Fibroblast of upper back skin (primary cell): ENCODE results near the gene ARMH4.

Source experiments
- DNase-seq: peaks from one replicate; pipeline ENCODE4 v3.0.0-alpha.2; 2013

Gene ARMH4, protein sequence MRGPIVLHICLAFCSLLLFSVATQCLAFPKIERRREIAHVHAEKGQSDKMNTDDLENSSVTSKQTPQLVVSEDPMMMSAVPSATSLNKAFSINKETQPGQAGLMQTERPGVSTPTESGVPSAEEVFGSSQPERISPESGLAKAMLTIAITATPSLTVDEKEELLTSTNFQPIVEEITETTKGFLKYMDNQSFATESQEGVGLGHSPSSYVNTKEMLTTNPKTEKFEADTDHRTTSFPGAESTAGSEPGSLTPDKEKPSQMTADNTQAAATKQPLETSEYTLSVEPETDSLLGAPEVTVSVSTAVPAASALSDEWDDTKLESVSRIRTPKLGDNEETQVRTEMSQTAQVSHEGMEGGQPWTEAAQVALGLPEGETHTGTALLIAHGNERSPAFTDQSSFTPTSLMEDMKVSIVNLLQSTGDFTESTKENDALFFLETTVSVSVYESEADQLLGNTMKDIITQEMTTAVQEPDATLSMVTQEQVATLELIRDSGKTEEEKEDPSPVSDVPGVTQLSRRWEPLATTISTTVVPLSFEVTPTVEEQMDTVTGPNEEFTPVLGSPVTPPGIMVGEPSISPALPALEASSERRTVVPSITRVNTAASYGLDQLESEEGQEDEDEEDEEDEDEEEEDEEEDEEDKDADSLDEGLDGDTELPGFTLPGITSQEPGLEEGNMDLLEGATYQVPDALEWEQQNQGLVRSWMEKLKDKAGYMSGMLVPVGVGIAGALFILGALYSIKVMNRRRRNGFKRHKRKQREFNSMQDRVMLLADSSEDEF

DNA sequence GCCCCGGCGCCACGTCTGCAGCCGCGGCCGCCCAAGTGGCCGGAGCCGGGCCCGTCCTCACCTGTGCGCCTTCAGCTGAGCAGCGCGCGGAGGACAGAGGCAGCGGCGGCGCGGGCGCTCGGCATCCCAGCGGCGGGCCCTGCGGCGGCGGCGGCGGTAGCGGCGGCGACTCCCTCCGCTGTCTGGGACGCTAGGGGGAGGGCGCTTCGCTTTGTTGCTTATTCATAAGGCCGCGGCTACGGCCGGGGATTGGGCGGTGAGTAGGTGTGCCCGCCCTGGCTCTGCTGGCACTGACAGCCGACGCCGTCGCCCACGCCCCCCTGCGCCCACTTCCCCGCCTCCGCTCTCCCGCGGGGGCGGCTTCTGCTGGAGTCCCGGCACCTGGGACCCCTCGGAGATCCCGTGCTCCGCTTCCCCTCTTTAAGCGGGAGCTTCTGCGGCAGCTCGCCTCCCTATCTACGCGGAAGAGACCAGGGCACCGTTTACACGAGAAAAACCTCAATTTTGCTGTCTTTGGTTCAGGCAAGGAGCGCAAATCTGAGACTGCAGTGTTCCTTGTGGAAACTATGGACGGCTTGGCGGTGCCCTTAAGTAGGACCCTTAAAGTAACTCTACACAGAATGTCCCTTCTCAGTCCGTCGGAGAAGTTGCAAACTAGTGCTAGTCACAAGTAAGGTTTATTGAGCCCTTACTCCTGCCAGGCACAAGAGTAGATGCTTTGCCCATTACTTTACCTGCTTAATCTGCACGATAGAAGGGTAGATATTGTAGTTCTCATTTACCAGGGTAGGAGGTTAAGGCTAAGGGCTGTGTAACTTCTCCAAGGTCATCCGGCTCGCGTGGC is at the start of gene ARMH4:
Gene ARMH4 (minus strand): TSS at position 200 of the 844 bp plus-strand sequence. CDS start 12,855 bp downstream, outside the sequence.
- peak; percentile 85 for DNase-seq

DNA sequence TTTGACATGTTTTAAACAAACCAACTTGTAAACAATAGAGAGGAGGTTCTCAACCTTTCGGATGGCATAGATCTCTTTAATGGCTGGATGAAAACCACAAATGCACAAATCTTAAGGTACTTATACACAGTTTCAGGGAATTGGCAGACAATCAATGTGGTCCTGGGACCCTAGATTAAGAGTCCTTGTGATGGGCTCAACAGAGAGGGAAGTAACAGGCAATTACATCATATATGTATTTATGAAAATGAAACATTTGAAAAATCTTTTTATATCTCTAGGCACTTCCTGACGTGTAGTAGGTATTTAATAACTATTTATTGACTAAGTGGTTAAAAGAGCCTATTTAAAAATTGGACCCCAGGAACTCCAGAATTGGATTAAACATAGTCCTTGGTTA is 48.8 kb upstream of the ARMH4 start:
- no peak for DNase-seq

DNA sequence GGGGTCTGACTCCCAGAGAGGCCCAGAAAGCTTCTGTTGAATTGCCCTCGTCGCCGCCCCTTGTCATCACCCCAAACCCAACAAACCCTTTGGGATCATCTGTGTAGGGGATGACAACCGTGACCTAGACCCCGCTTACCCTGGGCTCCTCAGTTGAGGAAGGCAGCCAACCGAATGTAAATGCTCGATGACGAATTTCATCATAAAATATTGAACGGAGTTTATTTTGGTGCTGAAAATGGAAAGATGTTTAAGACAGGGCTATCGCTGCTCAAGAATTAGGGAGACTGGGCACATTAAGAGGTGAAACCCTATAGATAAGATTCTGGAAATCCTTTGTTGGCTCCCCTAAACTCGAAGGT is 48.4 kb upstream of the ARMH4 start:
- DNase-seq, result no peak

DNA sequence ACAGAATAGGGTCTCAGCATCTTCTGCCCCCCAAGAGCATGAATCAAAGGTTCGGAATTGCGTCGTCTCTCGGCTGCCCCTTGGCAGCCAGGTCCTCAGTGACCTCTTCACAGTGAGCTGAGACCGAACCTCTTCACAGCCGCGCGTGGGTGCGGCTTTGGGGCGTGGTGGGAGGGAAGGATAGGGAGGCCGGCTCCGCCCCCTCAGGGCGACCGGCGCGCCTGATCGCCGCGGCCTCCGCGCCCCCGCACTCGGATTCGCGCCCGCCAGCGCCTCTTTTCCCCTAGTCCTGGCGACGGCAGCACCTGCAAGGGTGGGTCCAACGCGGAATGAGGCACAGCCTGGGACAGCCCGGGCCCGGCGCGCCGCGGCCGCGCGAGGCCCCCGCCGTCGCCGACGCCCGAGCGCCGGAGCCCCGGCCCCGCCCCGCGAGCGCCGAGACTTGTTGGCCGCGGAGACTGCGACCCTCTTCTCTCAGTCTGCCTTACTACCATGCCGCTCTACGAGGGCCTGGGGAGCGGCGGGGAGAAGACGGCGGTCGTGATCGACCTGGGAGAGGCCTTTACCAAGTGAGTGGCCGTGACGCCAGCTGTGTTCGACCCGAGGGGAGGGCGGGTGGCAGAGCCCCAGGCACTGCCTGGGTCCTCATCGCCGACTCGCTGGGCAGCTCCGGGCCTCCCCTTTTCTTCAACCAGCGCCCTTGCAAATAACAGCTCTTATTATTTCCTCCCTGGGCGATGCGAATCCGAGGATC is 47.9 kb upstream of the ARMH4 start, which contains the start of gene ACTR10:
Gene ACTR10 (plus strand): TSS at position 424 of the 754 bp plus-strand sequence. CDS start 69 bp downstream, at position 493.
- DNase-seq, result peak; percentile 73

DNA sequence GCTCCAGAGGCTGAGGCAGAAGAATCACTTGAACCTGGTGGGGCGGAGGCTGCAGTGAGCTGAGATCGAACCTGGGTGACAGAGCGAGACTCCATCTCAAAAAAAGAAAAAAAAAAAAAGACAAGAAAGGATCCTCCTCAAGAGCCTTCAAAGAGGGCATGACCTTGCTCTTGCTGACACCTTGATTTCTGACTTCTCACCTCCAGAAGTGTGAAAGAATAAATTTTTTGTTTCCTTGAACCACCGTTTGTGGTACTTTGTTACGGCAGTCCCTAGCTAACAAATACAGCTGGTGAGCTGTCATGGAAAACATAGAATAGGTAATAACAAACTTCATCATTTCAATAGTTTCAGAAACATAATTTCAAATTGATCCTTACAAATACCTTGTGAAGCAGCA is 46.1 kb upstream of the ARMH4 start:
- no peak for DNase-seq

DNA sequence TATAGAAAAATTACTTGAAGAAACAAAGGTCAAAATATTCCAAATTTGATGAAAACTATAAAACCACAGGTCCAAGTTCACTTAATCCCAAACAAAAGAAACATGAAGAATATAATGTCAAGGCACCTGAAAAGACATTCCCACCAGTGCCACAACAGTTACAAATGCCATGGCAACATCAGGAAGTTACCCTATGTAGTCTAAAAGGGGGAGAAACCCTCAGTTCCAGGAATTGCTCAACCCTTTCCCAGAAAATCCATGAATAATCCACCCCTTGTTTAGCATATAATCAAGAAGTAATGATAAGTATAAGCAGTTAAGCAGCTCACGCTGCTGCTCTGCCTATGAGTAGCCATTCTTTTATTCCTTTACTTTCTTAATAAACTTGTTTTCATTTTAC is 44.2 kb upstream of the ARMH4 start:
- no peak for DNase-seq

DNA sequence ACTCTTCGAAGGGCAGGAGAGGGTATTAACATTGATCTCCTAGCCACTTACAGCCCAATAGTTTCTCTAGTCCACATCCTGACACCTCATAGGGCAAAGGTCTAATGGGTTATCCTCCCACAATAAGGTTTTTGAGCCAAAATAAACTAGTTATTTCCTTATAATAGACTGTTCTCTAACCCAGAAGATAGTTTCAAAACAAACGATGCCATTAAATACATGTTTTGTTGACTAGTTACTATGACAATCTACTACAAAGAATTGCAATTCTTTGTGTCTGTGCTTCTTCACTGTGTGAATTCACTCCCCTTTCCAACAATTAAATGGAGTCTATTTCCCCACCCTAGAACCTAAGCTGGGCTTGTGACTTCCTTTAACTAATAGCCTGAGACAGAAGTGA is 41.5 kb upstream of the ARMH4 start:
- DNase-seq, result no peak

DNA sequence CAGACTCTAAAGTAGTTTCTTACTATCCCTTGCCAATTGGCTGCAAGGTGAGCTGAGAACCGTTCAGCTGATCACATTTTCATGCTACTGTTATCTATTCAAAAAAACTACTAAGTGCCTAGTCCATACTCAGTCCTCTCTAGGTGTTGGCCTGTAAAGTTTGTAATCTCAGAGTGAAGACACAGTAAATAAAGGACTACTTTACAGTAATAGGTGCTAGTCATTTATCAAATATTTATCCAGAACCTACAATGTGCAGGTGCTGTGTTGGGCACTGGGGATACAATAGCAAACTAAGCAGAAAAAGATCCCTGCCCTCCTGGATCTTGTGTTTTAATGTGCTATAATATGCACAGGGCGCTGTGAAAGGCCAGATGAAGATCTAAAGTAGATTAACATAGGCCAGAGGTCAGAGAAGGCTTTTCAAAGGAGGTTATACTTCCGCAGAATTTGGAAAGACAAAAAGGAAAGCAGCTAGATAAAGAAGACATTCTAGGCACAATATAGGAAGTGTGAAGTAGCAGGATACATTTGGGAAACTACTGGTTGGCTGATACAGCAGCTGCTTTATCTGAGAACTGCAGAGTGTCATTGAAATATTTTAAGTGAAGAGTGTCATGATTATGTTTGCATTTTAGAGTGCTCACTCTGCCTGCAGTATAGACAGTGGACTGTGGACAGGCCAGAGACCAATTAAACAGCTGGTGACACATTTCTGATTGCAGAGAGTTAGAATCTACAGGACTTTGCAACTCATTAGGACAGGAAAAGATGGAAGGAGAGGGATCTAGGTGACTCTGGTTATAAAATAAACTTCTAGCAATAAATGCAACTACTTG is 40.0 kb upstream of the ARMH4 start:
- no peak for DNase-seq

DNA sequence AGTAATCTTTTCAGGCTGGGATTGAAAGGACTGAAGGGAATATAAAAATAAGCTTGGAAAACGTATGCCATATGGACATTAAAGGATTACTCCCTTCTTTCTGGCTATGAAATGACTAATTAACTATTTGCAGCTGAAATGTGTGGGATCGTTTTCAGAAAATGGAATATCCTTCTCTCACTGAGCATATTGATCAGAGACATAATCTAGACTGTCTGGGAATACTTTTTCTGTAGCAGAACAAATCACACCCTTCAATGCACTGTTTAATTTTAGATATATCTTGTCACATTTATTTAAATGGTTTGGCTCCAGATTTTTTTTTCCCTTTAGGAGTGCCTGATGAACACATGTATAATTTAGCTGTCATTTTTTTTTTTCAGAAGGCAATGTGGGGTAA is 37.2 kb upstream of the ARMH4 start:
- no peak for DNase-seq

DNA sequence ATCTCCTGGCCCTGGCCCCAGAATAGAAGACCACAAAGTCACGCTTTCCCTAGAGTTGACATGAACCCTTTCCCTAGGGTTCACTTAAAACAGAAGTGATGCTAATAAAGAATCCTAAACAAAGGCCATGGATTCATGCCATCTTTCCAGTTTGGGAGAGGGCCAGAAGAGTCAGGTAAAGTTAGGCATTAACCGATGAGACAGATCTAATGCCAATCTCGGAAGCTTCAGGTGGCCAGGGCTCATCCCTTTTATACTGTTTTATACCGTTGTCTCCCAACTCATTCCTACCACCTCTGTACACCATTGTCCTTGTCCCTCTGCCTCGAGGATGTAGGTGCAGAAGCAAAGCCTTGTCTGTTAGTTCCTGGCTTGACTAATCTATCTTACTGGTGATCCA is 25.1 kb upstream of the ARMH4 start:
- no peak for DNase-seq

DNA sequence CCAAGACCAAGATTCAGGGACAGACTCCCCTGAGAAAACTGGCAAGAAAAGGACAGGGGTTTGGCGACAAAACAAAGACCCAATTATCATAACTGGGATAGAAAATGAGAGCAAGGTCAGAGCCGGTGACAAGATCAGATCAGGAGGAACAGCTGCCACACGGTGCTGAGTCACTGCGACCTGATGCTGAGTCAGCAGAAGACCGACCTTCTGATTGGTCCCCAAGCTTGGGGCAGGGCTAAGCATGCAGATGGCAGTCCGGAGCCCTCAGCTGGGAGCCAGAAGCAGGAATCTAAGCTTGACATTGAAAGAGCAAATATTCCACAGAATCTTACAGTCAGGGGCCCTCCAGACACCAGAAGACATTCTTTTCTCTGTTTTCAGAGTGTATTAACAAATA is 19.1 kb upstream of the ARMH4 start:
- peak; percentile 85 for DNase-seq

DNA sequence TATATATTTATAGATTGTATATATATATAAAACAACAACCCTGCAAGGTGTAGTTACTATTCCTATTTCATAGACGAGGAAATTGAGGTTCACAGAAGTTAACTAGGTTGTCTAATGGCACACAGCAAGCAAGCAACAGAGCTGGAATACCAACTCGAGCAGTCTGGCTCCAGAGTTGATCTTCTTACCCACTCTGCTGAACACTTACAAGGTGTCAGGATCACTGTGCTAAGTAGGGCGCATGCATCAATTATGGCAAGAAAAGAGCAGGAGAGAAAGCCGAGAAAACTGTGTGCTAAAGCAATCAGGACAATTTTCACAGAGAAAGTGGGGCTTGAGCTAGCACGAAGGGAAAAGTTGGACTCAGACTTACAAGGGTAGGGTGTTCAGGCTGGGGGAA is 15.9 kb upstream of the ARMH4 start:
- DNase-seq, result no peak

DNA sequence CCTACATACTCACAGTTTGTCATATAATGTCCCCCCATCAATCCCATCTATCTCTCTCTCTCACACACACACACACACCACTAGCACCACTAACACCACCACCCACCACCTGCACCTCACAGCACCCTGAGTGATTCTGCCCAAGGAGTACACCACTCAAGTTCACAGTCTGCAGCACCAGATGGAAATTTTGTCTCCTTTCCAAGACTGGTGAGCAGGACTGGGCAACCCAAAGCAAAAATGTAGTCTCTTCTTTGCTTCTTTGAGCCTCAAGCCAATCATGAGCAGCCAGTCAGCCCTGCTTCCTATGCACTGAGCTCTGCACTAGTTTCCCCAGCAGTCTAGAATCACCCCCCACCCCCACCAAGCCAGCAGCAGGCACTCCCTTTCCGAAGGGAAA is 15.0 kb upstream of the ARMH4 start:
- peak; percentile 7 for DNase-seq

DNA sequence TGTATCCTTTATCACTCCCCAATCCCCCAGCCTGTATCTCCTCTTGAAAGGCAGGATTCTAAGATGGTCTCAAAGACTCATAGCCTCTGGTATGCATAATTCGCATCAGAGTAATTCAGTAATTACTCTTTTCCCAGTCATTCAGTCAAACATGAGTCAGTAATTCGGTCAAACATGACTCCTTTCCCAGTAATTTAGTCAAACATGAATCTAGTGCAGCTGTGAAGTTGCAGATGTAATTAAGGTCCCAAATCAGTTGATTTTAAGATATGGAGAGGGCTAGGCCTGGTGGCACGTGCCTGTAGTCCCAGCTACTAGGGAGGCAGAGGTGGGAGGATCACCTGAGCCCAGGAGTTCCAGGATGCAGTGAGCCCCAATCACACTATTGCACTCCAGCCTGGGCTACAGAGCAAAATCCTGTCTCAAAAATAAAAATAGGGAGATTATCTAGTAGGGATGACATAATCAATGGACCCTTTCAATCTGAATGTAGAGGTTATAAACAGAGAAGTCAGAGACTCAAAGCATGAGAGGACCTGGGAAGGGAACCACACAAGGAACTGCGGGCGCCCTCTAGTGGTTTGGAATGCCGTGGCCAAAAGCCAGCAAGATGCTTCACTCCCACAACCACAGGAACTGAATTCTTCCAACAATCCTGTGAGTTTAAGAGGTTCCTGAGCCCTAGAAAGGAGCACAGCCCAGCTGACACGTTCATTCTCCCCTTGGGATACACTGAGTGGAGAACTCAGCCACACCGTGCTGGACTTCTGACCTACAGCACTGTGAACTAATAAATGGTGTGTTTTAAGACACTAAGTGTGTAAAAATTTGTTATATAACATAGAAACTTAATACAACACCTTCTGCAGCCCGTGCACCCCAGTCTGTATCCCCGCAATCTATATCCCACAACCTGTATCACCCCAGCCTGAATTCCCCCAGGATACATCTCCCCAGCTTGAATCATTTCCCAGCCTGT is 14.3 kb upstream of the ARMH4 start:
- DNase-seq, result peak; percentile 89

DNA sequence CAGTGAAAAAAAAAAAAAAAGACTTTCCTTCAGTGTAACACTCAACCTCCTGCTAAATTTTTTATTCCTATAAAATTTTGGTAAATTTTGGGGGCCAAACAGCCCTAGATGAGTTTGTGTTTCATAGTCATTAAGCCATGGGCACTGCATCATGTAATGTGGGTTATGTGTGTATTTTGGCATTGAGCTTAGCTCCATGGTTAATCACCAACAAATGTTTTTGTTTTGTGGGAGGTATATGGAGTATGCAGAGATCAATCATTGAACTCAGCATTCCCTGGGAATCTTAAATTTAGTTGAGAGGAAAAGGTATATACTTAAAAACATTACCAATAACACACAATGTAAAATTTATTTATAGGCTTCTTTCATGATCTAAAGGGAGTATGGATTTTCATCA is 8.5 kb upstream of the ARMH4 start:
- no peak for DNase-seq

DNA sequence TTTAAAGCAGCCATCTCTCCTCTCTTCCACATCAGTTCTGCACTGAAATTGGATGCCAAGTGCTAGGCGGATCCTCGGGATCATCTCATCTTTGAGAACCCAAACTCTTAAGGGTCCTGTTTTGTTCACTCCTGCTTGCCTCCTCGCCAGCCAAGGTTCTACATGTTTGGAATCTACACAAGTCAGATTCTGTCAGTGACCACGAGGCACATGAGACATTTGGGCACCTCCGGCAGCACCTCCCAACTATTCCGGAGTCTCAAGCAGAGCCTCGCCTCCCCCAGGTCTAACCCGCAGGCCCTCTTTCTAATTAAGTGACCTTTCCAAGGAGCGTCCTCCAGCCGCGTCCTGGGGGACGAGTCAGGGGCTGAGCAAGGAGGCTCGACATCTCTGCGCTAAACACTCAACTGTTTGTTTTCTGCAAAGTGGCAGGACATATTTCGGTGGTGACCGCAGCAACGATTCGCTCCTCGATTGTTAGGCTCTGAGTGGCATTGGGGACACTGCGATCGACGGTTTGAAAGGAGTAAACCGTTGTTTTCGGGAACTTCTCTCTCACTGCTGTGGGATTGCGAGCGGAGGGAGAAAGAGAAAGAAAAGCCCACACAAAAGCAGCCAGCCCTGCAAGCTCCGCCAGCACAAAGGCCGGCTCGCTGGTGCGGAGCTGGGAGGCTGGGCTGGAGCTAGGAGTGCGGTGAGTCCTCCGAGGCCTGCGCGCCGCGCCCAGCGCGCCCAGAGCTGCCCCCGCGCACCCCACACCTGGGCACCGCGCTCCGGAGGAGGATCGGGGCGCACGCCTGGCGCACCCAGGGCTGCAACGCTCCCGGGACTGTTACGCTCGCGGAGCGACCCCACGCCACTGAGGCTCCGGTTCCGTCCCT is 640 bp downstream of the ARMH4 start:
- DNase-seq, result peak; percentile 31

DNA sequence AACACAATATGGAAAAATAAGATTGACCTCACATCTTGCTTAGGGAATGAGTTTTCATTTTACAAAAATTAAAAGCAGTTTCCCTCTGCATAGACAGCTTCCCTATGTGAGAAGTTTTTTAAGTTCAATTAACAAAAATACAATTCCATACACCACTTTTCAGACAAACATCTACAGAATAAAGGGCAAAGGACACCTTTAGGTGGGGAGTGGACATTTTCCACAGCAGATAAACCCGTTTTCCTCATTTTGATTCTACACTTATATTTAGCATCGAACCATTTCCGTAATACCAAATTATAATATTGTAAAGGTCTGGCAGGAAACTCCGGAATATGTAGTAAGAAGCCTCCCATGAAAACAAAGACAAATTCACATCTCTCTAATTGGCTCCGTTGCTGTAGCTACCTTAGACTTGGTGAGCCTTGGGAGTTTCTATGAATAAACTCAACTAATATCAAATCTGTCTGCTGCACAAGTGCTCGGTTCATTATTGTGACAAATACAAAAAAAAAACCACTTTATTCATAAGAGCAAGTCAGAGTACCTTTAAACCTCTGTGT is 1.7 kb downstream of the ARMH4 start:
- no peak for DNase-seq

DNA sequence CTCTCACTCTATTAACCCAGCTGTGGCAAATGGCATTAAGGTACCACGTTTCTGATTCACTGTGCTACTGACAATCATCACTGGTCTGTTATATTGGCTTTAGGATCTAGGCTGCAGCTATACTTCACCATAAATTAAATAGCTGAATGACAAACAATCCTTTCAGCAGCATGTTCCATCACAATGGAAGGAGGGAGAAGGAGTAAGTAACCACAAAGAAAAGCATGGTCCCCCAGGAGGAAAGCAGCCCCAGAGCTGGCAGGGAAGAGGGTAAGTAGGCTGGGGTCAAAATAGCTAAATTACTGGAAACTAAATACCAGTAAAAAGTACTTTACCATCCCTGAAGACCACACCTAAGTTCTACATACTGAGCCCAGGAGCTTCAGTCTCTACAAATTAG is 2.8 kb downstream of the ARMH4 start:
- DNase-seq, result no peak

DNA sequence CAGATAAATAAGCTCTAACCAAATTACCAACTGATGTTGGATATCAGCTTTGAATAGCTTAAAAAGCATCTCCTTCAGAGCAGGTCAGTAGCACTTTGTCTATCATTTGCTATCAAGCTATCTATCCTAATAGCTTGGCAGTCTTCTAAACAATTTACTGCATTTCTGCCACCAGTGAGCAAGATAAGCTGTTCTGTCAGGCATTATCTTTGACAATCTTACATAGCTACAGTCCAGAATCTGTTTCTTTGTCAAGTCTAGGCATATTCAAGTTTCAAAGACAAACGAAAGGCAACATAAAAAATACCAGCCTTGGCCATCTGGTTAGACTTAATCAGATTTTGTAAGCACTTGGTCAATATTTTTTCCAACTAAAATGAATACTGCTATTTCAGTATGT is 5.6 kb downstream of the ARMH4 start:
- no peak for DNase-seq
